Naive B cell (primary cell): ENCODE measurements around the gene DNPEP. TPM values are rescaled to one million over a fixed set of nuclear protein-coding genes. Genes with fewer than 3 reads are reported as not detected.
"Not testable (repeated sequence)": the region's sequence is repeated elsewhere in the genome, so short reads cannot be mapped to it uniquely, and the experiment has no call there.

ENCODE experiments used
- ATAC-seq, 2 donors: fragments of 150-1000 bp; cut with Tn5 transposase; 2 replicates each; pipeline ENCODE4 v1.10.0; 2021; ENCODE audit warnings: low read depth in 2 of 2, mild to moderate bottlenecking in 2 of 2, moderate library complexity in 2 of 2
- DNase-seq: peaks from one replicate; pipeline ENCODE4 v3.0.0; 2022
- H3K27ac Mint-ChIP-seq, 6 donors: one replicate each; pipeline ENCODE4 v1.8.0; 2020 to 2022; ENCODE audit warnings: mild to moderate bottlenecking in 6 of 6, mixed read lengths in 6 of 6, moderate library complexity in 5 of 6, inconsistent platforms in 2 of 6
- H3K27me3 Mint-ChIP-seq, 3 donors: one replicate each; pipeline ENCODE4 v1.8.0; 2021 to 2022; ENCODE audit warnings: mixed read lengths in 3 of 3, mild to moderate bottlenecking in 1 of 3
- H3K36me3 Mint-ChIP-seq, 2 donors: one replicate each; pipeline ENCODE4 v1.8.0; 2020 to 2022; ENCODE audit warnings: mixed read lengths in 2 of 2, inconsistent platforms in 1 of 2, mild to moderate bottlenecking in 1 of 2
- H3K4me1 Mint-ChIP-seq, 3 donors: one replicate each; pipeline ENCODE4 v1.8.0; 2020 to 2022; ENCODE audit warnings: mixed read lengths in 3 of 3, inconsistent platforms in 1 of 3, mild to moderate bottlenecking in 1 of 3, moderate library complexity in 1 of 3
- H3K4me3 Mint-ChIP-seq, 8 donors: one replicate each; pipeline ENCODE4 v1.8.0; 2020 to 2022; ENCODE audit warnings: mild to moderate bottlenecking in 8 of 8, mixed read lengths in 8 of 8, moderate library complexity in 8 of 8, inconsistent platforms in 2 of 8
- H3K9me3 Mint-ChIP-seq, 7 donors: one replicate each; pipeline ENCODE4 v1.8.0; 2020 to 2022; ENCODE audit warnings: mixed read lengths in 7 of 7, mild to moderate bottlenecking in 5 of 7, inconsistent platforms in 2 of 7, moderate library complexity in 1 of 7
- polyA plus RNA-seq, 6 donors: library from polyadenylated mRNA; unstranded; fragments of 300-500 nt; fragmentation: Illumina TruSeq; gene quantifications; one replicate each; pipeline ENCODE4 v1.2.3, GENCODE V29; 2021; ENCODE audit warnings: low read depth in 6 of 6

Gene DNPEP
- polyA plus RNA-seq, 6 donors from 2014 or later: 49.4 to 78.6 (median 56.3) TPM

- Mint-ChIP-seq H3K36me3 (no peaks in the 10 kb centered on the region), H3K4me1 (no peaks in the 10 kb centered on the region), H3K27ac (peak overlapping the region in 1 of 6 donors; percentile 25), H3K27me3 (peaks cover 9 to 57% (median 55%) of the 10 kb centered on the region in 3 donors), H3K4me3 (no peak overlapping the region), H3K9me3 (no peaks in the 10 kb centered on the region)
- ATAC-seq (peak; percentile 81 to 90), DNase-seq (peak; percentile 46)
Measured at GRCh38 chr2:219402665-219403515, 15.2 kb upstream of the DNPEP start.

- no peak for ATAC-seq
- Mint-ChIP-seq H3K4me1 (no peaks in the 10 kb centered on the region), H3K4me3 (no peak overlapping the region), H3K36me3 (no peaks in the 10 kb centered on the region), H3K27me3 (peaks cover 13 to 54% (median 54%) of the 10 kb centered on the region in 3 donors), H3K9me3 (no peaks in the 10 kb centered on the region), H3K27ac (no peak overlapping the region)
- DNase-seq: no peak
Measured at GRCh38 chr2:219401606-219402005, 13.9 kb upstream of the DNPEP start.

- DNase-seq: no peak
- H3K27me3 Mint-ChIP-seq: peaks cover 14 to 58% (median 57%) of the 10 kb centered on the region in 3 donors
- H3K27ac Mint-ChIP-seq: no peak overlapping the region
- H3K36me3 Mint-ChIP-seq: no peaks in the 10 kb centered on the region
- no peaks in the 10 kb centered on the region for H3K4me1 Mint-ChIP-seq
- H3K4me3 Mint-ChIP-seq: no peak overlapping the region
- no peak for ATAC-seq
- H3K9me3 Mint-ChIP-seq: no peaks in the 10 kb centered on the region
Measured at GRCh38 chr2:219400562-219400961, 12.8 kb upstream of the DNPEP start.

- H3K36me3 Mint-ChIP-seq: no peaks in the 10 kb centered on the region
- no peak overlapping the region for H3K4me3 Mint-ChIP-seq
- no peaks in the 10 kb centered on the region for H3K9me3 Mint-ChIP-seq
- no peak for ATAC-seq
- H3K4me1 Mint-ChIP-seq: no peaks in the 10 kb centered on the region
- DNase-seq: no peak
- H3K27me3 Mint-ChIP-seq: peaks cover 18 to 59% (median 59%) of the 10 kb centered on the region in 3 donors
- no peak overlapping the region for H3K27ac Mint-ChIP-seq
Measured at GRCh38 chr2:219399716-219400478, 12.2 kb upstream of the DNPEP start.

GRCh38 chr2:219398721-219399363 is 11.1 kb upstream of the DNPEP start:
- Mint-ChIP-seq H3K36me3 (peaks cover 0 to 7% of the 10 kb centered on the region in 2 donors), H3K4me1 (no peaks in the 10 kb centered on the region), H3K9me3 (peaks cover 0 to 4% (median 0%) of the 10 kb centered on the region in 7 donors), H3K4me3 (no peak overlapping the region), H3K27ac (no peak overlapping the region), H3K27me3 (peaks cover 25 to 59% (median 59%) of the 10 kb centered on the region in 3 donors)
- ATAC-seq (no peak), DNase-seq (no peak)

- peaks cover 0 to 7% (median 0%) of the 10 kb centered on the region in 7 donors for H3K9me3 Mint-ChIP-seq
- peaks cover 0 to 12% of the 10 kb centered on the region in 2 donors for H3K36me3 Mint-ChIP-seq
- peaks cover 20 to 60% (median 48%) of the 10 kb centered on the region in 3 donors for H3K27me3 Mint-ChIP-seq
- ATAC-seq (no peak), DNase-seq (no peak)
- H3K4me1 Mint-ChIP-seq: no peaks in the 10 kb centered on the region
- H3K4me3 Mint-ChIP-seq: no peak overlapping the region
- peak overlapping the region in 1 of 6 donors; percentile 74 for H3K27ac Mint-ChIP-seq
Measured at GRCh38 chr2:219396863-219397457, 9.2 kb upstream of the DNPEP start.

- H3K4me3 Mint-ChIP-seq: no peak overlapping the region
- H3K27me3 Mint-ChIP-seq: peaks cover 20 to 50% (median 41%) of the 10 kb centered on the region in 3 donors
- H3K4me1 Mint-ChIP-seq: no peaks in the 10 kb centered on the region
- H3K9me3 Mint-ChIP-seq: peaks cover 0 to 7% (median 0%) of the 10 kb centered on the region in 7 donors
- ATAC-seq (no peak), DNase-seq (no peak)
- peaks cover 0 to 12% of the 10 kb centered on the region in 2 donors for H3K36me3 Mint-ChIP-seq
- H3K27ac Mint-ChIP-seq: no peak overlapping the region
Measured at GRCh38 chr2:219395609-219396008, 7.9 kb upstream of the DNPEP start.

- ATAC-seq, H3K9me3 Mint-ChIP-seq, DNase-seq, H3K4me1 Mint-ChIP-seq, H3K4me3 Mint-ChIP-seq: not testable (repeated sequence)
- Mint-ChIP-seq H3K27ac (peak overlapping the region in 1 of 6 donors; percentile 15), H3K36me3 (peaks cover 0 to 12% of the 10 kb centered on the region in 2 donors), H3K27me3 (peaks cover 20 to 45% (median 36%) of the 10 kb centered on the region in 3 donors)
Measured at GRCh38 chr2:219395056-219395455, 7.3 kb upstream of the DNPEP start.

GRCh38 chr2:219392754-219393153 is 5.0 kb upstream of the DNPEP start:
- Mint-ChIP-seq H3K4me3 (no peak overlapping the region), H3K9me3 (peaks cover 0 to 7% (median 0%) of the 10 kb centered on the region in 7 donors), H3K4me1 (peaks cover 0 to 7% (median 0%) of the 10 kb centered on the region in 3 donors), H3K27me3 (peaks cover 20 to 41% (median 33%) of the 10 kb centered on the region in 3 donors), H3K36me3 (peaks cover 0 to 12% of the 10 kb centered on the region in 2 donors), H3K27ac (no peak overlapping the region)
- ATAC-seq (no peak), DNase-seq (no peak)

GRCh38 chr2:219388907-219389156 is 1.1 kb upstream of the DNPEP start:
- peak overlapping the region in 7 of 8 donors; percentile 68 to 99 (median 78) for H3K4me3 Mint-ChIP-seq
- H3K27ac Mint-ChIP-seq: peak overlapping the region in 5 of 6 donors; percentile 22 to 98 (median 49)
- H3K27me3 Mint-ChIP-seq: peaks cover 3 to 10% (median 5%) of the 10 kb centered on the region in 3 donors
- H3K36me3 Mint-ChIP-seq: peaks cover 0 to 6% of the 10 kb centered on the region in 2 donors
- no peak for ATAC-seq
- DNase-seq: no peak
- H3K9me3 Mint-ChIP-seq: peaks cover 0 to 3% (median 0%) of the 10 kb centered on the region in 7 donors
- peaks cover 4 to 25% (median 18%) of the 10 kb centered on the region in 3 donors for H3K4me1 Mint-ChIP-seq

- Mint-ChIP-seq H3K4me3 (peak overlapping the region; percentile 77 to 99 (median 84)), H3K27me3 (peaks cover 0 to 6% (median 0%) of the 10 kb centered on the region in 3 donors), H3K4me1 (peaks cover 9 to 25% (median 23%) of the 10 kb centered on the region in 3 donors), H3K36me3 (peaks cover 4 to 7% of the 10 kb centered on the region in 2 donors), H3K9me3 (no peaks in the 10 kb centered on the region), H3K27ac (peak overlapping the region; percentile 49 to 98 (median 86))
- DNase-seq (peak; percentile 99), ATAC-seq (peak; percentile 69 to 72)
Measured at GRCh38 chr2:219388121-219388906, 602 bp upstream of the DNPEP start.

- ATAC-seq (no peak), DNase-seq (no peak)
- no peaks in the 10 kb centered on the region for H3K27me3 Mint-ChIP-seq
- H3K36me3 Mint-ChIP-seq: peaks cover 10 to 22% of the 10 kb centered on the region in 2 donors
- peak overlapping the region; percentile 93 to 99 (median 98) for H3K27ac Mint-ChIP-seq
- H3K4me1 Mint-ChIP-seq: peaks cover 11 to 25% (median 23%) of the 10 kb centered on the region in 3 donors
- peak overlapping the region; percentile 95 to 99 (median 96) for H3K4me3 Mint-ChIP-seq
- no peaks in the 10 kb centered on the region for H3K9me3 Mint-ChIP-seq
Measured at GRCh38 chr2:219386532-219387280, 1.0 kb downstream of the DNPEP start.
